Liver (tissue), 9 donors: ENCODE measurements around the gene POLR2L. TPM values are rescaled to one million over a fixed set of nuclear protein-coding genes. Genes with fewer than 3 reads are reported as not detected.

ENCODE experiments used
- DNase-seq: peaks from one replicate; pipeline ENCODE4 v3.0.0-alpha.2; 2017; ENCODE audit warnings: low spot score
- H3K27ac ChIP-seq, 2 donors: one replicate each; pipeline ENCODE4 v1.7.0; 2013; ENCODE audit warnings: inconsistent platforms in 2 of 2, low read length in 2 of 2, control low read depth in 1 of 2, low read depth in 1 of 2, mild to moderate bottlenecking in 1 of 2
- H3K27me3 ChIP-seq, 4 donors: one replicate each; pipeline versions ENCODE4 v1.6.1 to v1.7.0; 2013; ENCODE audit warnings: low read length in 3 of 4, inconsistent platforms in 1 of 4, mild to moderate bottlenecking in 1 of 4, moderate library complexity in 1 of 4; ENCODE audit not compliant: control insufficient read depth in 4 of 4, insufficient read depth in 4 of 4
- H3K36me3 ChIP-seq, 4 donors: one replicate each; pipeline versions ENCODE4 v1.6.1 to v1.7.0; 2013; ENCODE audit warnings: low read length in 3 of 4, mild to moderate bottlenecking in 3 of 4, low read depth in 1 of 4, moderate library complexity in 1 of 4; ENCODE audit not compliant: control insufficient read depth in 4 of 4, insufficient read depth in 3 of 4
- H3K4me1 ChIP-seq, 4 donors: one replicate each; pipeline versions ENCODE4 v1.6.1 to v1.7.0; 2013; ENCODE audit warnings: low read length in 3 of 4, mild to moderate bottlenecking in 3 of 4, moderate library complexity in 1 of 4; ENCODE audit not compliant: control insufficient read depth in 4 of 4, insufficient read depth in 4 of 4
- H3K4me3 ChIP-seq, 3 donors: one replicate each; pipeline versions ENCODE4 v1.6.1 to v1.7.0; 2013; ENCODE audit warnings: low read length in 3 of 3, control low read depth in 1 of 3, low read depth in 1 of 3, mild to moderate bottlenecking in 1 of 3
- H3K9ac ChIP-seq, 2 donors: one replicate each; pipeline ENCODE4 v1.7.0; 2013; ENCODE audit warnings: low read length in 2 of 2, mild to moderate bottlenecking in 2 of 2, moderate library complexity in 2 of 2, control low read depth in 1 of 2, low read depth in 1 of 2
- H3K9me3 ChIP-seq, 4 donors: one replicate each; pipeline versions ENCODE4 v1.6.1 to v1.7.0; 2013; ENCODE audit warnings: low read length in 3 of 4; ENCODE audit not compliant: control insufficient read depth in 4 of 4
- EGR1 ChIP-seq, 2 donors: IDR thresholded peaks; 2 replicates each; pipeline ENCODE4 v1.6.1; 2016 to 2018; ENCODE audit warnings: antibody characterized with exemption in 2 of 2, low read depth in 2 of 2
- FOXA2 ChIP-seq: IDR thresholded peaks from 2 replicates; pipeline ENCODE4 v1.6.1; 2016; ENCODE audit warnings: antibody characterized with exemption
- GABPA ChIP-seq, 2 donors: IDR thresholded peaks in 1 of 2; conservative IDR thresholded peaks in 1 of 2; 2 replicates each; pipeline ENCODE4 v1.6.1; 2016; ENCODE audit warnings: antibody characterized with exemption in 2 of 2, mild to moderate bottlenecking in 1 of 2, moderate library complexity in 1 of 2
- HNF4A ChIP-seq, 2 donors: conservative IDR thresholded peaks; 2 replicates each; pipeline ENCODE4 v1.6.1; 2016; ENCODE audit warnings: antibody characterized with exemption in 2 of 2, mild to moderate bottlenecking in 2 of 2
- JUND ChIP-seq, 2 donors: IDR thresholded peaks; 2 replicates each; pipeline ENCODE4 v1.6.1; 2016; ENCODE audit warnings: antibody characterized with exemption in 2 of 2
- NR2F2 ChIP-seq: IDR thresholded peaks from 2 replicates; pipeline ENCODE4 v1.6.1; 2016; ENCODE audit warnings: antibody characterized with exemption
- RAD21 ChIP-seq, 2 donors: IDR thresholded peaks; 2 replicates each; pipeline ENCODE4 v1.6.1; 2016; ENCODE audit warnings: antibody characterized with exemption in 2 of 2, mild to moderate bottlenecking in 2 of 2
- RXRA ChIP-seq, 2 donors: IDR thresholded peaks; 2 replicates each; pipeline ENCODE4 v1.6.1; 2017 to 2018; ENCODE audit warnings: antibody characterized with exemption in 2 of 2, mild to moderate bottlenecking in 1 of 2
- SP1 ChIP-seq: IDR thresholded peaks from 2 replicates; pipeline ENCODE4 v1.6.1; 2018; ENCODE audit warnings: antibody characterized with exemption, mild to moderate bottlenecking
- TAF1 ChIP-seq: conservative IDR thresholded peaks from 2 replicates; pipeline ENCODE4 v1.6.1; 2016; ENCODE audit warnings: antibody characterized with exemption, mild to moderate bottlenecking
- YY1 ChIP-seq: IDR thresholded peaks from 2 replicates; pipeline ENCODE4 v1.6.1; 2016; ENCODE audit warnings: antibody characterized with exemption, mild to moderate bottlenecking
- WGBS: extraction: QIAGEN DNeasy Blood & Tissue Kit; methylation state at CpG from one replicate; pipeline ENCODE4 v1.1.7; 2013; 5-methylcytosine and 5-hydroxymethylcytosine counted together
- polyA plus RNA-seq, 2 donors: library from polyadenylated mRNA; stranded (reverse) in 1 of 2; unstranded in 1 of 2; fragments of 200-250 nt in 1 of 2; fragments of >200 nt in 1 of 2; fragmentation: Nextera tagmentation in 1 of 2; extraction: Ambion mirVana in 1 of 2; gene quantifications; one replicate each; pipeline versions ENCODE4 v1.2.1 to v1.2.3, GENCODE V29; 2013 to 2015
- total RNA-seq, 2 donors: library from RNA; depleted of rRNA; stranded (reverse); fragments of >200 nt; gene quantifications; one replicate each; pipeline ENCODE4 v1.2.3, GENCODE V29; 2014
- TF ChIP-seq, protein P1 (sequence below): IDR thresholded peaks from 2 replicates; pipeline ENCODE4 v1.6.1; 2016; ENCODE audit warnings: antibody characterized with exemption
- TF ChIP-seq, protein P2 (sequence below): IDR thresholded peaks from 2 replicates; pipeline ENCODE4 v1.6.1; 2016; ENCODE audit warnings: antibody characterized with exemption
- TF ChIP-seq, protein P3 (sequence below): fragments of 150-350 bp; IDR thresholded peaks from 2 replicates; pipeline ENCODE4 v1.5.1; 2017; ENCODE audit warnings: improper control_type of control experiment, low read depth, low read length; ENCODE audit not compliant: missing input control
- donor health status: healthy.
- donor health status: healthy.
- donor health status: healthy.
- donor health status: healthy.
- donor health status: healthy.

Gene POLR2L
- total and polyA plus RNA-seq, 4 donors, result 28.1 to 230 (median 106) TPM

DNA sequence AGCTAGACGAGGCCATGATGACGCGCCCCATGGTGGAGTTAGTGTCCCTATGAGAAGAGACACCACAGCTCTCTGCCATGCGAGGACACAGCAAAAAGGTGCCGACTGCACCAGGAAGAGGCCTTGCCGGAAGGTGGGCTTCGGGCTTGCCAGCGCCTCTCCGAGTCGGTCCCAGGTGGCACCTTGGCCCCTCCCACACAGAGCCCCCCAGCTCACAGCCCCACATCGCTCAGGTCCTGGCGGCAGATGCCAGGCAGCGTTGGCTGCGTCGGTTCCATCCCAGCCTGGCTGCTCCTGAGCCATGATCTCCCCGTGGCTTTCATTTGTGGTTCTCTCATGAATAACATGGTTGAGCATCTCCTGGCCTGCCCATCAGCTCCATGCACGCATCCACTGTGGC, 44.2 kb upstream of the POLR2L start (continued):
- TF ChIP-seq, protein P1, sequence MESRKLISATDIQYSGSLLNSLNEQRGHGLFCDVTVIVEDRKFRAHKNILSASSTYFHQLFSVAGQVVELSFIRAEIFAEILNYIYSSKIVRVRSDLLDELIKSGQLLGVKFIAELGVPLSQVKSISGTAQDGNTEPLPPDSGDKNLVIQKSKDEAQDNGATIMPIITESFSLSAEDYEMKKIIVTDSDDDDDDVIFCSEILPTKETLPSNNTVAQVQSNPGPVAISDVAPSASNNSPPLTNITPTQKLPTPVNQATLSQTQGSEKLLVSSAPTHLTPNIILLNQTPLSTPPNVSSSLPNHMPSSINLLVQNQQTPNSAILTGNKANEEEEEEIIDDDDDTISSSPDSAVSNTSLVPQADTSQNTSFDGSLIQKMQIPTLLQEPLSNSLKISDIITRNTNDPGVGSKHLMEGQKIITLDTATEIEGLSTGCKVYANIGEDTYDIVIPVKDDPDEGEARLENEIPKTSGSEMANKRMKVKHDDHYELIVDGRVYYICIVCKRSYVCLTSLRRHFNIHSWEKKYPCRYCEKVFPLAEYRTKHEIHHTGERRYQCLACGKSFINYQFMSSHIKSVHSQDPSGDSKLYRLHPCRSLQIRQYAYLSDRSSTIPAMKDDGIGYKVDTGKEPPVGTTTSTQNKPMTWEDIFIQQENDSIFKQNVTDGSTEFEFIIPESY, result no peak
- TF ChIP-seq GABPA (IDR thresholded peaks at IDR 0.05 in 1 of 2, conservative IDR thresholded peaks at IDR 0.05 in 1 of 2) (no peak), YY1 (no peak), JUND (IDR thresholded peaks at IDR 0.05) (no peak), EGR1 (IDR thresholded peaks at IDR 0.05; ENCODE audit: low read depth in 2 of 2) (no peak), FOXA2 (no peak), SP1 (no peak), HNF4A (conservative IDR thresholded peaks at IDR 0.05) (no peak), NR2F2 (no peak)
- TF ChIP-seq, protein P2, sequence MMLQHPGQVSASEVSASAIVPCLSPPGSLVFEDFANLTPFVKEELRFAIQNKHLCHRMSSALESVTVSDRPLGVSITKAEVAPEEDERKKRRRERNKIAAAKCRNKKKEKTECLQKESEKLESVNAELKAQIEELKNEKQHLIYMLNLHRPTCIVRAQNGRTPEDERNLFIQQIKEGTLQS, result no peak

DNA sequence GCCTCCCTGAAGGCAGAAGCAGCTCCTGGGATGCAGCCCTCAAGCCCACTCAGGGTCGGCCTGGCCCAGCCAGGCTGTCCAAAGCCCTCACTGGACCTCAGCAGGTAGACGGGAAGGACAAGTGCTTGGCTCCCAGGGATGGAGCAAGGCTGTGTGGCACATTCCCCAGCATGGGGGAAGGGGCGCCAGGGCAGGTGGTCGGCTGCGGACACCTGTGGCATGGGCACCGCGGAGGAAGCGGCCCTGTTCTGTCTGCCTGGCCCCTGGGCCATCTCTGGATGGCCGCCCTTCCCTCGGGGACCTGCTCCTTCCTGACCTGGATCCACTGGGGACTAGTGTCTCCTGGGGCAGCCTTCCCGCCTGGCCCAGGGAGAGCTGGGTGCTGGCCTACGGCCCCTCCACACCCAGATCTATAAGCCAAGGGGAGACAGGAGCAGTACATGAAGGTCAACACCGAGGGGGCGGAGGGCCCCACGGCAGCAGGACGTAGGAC, 42.3 kb upstream of the POLR2L start:
- H3K27ac ChIP-seq, result no peak overlapping the region
- no peak for DNase-seq
- WGBS, result 88% methylated on average over 16 of the region's 16 CpGs
- no peak for TF ChIP-seq RXRA (IDR thresholded peaks at IDR 0.05)
- TF ChIP-seq, protein P3, sequence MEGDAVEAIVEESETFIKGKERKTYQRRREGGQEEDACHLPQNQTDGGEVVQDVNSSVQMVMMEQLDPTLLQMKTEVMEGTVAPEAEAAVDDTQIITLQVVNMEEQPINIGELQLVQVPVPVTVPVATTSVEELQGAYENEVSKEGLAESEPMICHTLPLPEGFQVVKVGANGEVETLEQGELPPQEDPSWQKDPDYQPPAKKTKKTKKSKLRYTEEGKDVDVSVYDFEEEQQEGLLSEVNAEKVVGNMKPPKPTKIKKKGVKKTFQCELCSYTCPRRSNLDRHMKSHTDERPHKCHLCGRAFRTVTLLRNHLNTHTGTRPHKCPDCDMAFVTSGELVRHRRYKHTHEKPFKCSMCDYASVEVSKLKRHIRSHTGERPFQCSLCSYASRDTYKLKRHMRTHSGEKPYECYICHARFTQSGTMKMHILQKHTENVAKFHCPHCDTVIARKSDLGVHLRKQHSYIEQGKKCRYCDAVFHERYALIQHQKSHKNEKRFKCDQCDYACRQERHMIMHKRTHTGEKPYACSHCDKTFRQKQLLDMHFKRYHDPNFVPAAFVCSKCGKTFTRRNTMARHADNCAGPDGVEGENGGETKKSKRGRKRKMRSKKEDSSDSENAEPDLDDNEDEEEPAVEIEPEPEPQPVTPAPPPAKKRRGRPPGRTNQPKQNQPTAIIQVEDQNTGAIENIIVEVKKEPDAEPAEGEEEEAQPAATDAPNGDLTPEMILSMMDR, result no peak
- no peaks in the 10 kb centered on the region for H3K9me3 ChIP-seq
- H3K4me3 ChIP-seq, result no peak overlapping the region
- no peak overlapping the region for H3K9ac ChIP-seq
- peaks cover 6 to 44% (median 14%) of the 10 kb centered on the region in 4 donors for H3K36me3 ChIP-seq
- no peaks in the 10 kb centered on the region for H3K27me3 ChIP-seq
- no peaks in the 10 kb centered on the region for H3K4me1 ChIP-seq

DNA sequence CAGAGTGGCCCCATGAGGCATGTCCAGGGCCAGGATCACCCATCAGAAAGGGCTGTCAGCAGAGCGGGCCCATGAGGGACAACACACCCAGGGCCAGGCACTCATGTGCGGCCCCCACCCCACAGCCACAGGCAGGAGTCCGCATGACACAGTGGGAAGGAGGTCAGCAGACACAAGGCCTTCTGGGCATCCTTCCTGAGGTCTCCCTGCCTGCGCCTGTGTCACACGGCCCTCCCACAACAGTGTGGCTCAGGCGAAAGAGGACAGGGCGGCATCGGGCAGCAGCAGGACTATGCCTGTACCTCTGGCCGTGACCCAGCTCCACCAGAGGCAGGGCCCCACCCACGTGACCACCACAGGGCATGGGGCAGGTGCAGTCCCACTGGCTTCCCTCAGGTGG, 41.2 kb upstream of the POLR2L start:
- no peak for DNase-seq
- H3K36me3 ChIP-seq, result peaks cover 8 to 43% (median 14%) of the 10 kb centered on the region in 4 donors
- no peak for TF ChIP-seq RAD21 (IDR thresholded peaks at IDR 0.05)
- TF ChIP-seq, protein P3, result no peak
- TF ChIP-seq TAF1, result no peak
- no peaks in the 10 kb centered on the region for H3K4me1 ChIP-seq
- 93% methylated on average over 10 of the region's 10 CpGs for WGBS
- no peak overlapping the region for H3K4me3 ChIP-seq
- H3K27ac ChIP-seq, result no peak overlapping the region
- H3K9ac ChIP-seq, result no peak overlapping the region
- H3K27me3 ChIP-seq, result no peaks in the 10 kb centered on the region
- no peaks in the 10 kb centered on the region for H3K9me3 ChIP-seq
